ENCODE results near the gene SYS1.

GRCh38 chr20:45359406-45360148, 3.4 kb upstream of the SYS1 start:
- TF ChIP-seq CTCF (conservative IDR thresholded peaks at IDR 0.05) (no peak), EZH2 (IDR thresholded peaks at IDR 0.05; ENCODE audit: low read depth) (no peak)
